Dermis blood vessel endothelial cell (primary cell): ENCODE data around the gene DYSF. TPM values are rescaled to one million over a fixed set of nuclear protein-coding genes. Genes with fewer than 3 reads are reported as not detected.

Experiments
- DNase-seq: peaks from one replicate; pipeline ENCODE4 v3.0.0; 2010
- total RNA-seq: library from RNA; depleted of rRNA; stranded (reverse); fragments of >200 nt; gene quantifications from 2 replicates; pipeline ENCODE4 v1.2.3, GENCODE V29; 2014

DYSF gene
- total RNA-seq, 1 donor from 2014 or later = 145 TPM

DNA sequence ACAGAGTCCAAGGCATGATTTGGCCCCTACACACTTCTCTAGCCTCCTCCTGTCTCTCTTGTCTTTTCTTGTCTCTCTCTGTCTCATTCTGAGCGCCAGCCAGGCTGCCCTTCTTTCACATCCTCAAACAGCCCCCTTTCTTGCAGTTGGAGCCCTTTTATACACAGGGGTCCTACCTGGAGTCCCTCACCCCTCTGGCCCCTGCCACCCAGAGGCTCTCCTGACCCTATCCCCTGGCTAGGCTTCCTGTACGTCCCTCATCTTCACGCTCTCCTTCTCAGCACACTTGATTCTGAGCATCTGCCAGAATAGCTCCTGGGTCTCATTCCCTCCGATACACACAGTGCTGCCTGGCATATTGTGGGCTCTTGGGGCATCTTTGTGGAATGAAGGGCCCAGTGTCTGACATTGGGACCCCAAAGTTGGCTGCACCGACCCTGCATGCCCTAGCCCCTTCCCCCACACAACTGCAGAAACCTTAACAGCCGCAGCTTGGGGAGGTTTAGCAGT is 261.9 kb downstream of the DYSF start:
- no peak for DNase-seq

- no peak for DNase-seq
Observed at GRCh38 chr2:71715951-71716696, 262.8 kb downstream of the DYSF start.

DNA sequence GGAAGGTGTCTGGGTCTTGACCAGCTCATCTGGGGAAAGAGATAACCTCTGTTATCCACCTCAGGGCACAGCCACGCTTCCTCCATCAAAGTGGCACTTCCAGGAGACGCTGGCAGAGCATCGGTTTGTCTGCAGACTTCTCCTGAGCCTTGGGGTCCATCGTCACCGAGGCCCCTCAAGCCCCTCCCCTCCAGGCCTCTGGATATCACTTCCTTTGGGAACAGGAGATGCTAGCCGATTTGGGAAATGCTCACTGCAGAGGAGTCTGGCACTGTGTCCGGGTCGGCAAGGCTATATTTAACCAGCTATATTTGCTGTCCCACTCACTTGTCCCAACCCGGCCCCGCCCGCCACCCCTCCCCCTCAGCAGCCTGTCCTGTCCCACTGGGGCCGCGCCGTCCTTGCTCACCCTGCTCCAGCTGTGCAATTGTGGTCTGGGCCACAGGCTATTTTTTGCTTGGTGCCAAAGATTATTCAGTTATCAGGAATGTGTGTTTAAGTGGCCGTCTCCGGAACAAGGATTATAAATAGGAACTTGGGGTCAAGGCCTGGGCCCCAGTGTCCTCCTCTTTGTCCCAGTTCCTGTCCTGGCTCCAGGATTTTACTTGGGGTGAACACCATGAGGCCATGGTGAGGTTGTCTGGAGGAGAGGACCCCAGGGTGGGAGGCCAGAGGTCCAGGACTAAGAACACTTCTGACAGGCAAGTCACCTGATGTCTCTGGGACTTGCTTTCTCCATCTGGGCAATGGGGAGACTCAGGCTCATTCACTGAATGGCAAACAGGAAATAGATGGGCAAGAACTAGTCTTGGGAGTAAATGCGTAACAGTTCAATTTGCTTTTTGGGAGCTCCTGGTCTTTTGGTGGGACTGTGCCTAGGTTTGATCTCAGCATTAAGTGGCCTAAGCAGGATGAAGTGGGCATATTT is 263.6 kb downstream of the DYSF start:
- peak; percentile 59 for DNase-seq

GRCh38 chr2:71718686-71719085 is 265.3 kb downstream of the DYSF start:
- DNase-seq = no peak

- DNase-seq = no peak
Observed at GRCh38 chr2:71719520-71720282, 266.3 kb downstream of the DYSF start.

DNA sequence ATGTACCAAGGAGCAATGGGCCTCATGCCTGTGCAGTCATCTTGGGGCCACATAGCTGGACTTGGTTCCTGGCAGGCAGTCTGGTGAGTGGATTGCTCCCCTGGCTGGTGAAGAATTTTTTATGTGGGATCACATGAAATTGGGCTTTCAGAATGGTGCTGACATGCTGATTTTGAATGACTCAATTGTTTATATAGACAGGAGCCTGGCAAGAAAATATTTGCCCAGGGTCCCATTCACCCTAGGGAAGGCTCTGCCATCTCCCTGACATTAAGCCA is 266.9 kb downstream of the DYSF start:
- no peak for DNase-seq

- no peak for DNase-seq
Observed at GRCh38 chr2:71720596-71721361, 267.4 kb downstream of the DYSF start.

GRCh38 chr2:71721362-71721665 is 268.0 kb downstream of the DYSF start:
- DNase-seq = no peak

DNA sequence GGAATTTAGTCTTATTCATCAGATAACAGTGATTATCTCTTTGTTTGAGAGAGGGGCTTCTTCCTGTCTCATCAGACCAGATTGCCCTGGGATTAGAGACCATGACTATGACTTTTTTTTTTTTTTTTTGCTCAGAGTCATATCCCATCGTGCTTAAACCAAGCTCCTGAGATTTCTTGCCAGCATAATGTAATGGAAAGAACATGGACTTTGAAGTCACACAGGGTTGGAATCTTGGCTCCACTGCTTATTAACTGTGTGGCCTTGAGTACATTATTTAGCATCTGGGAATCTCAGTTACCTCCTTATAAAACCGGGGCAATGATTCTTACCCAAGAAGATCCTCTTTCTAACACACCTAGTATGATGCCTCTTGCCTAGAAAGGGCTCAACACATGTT is 268.3 kb downstream of the DYSF start:
- DNase-seq = no peak

GRCh38 chr2:71722286-71722685 is 268.9 kb downstream of the DYSF start:
- no peak for DNase-seq

GRCh38 chr2:71724793-71725192 is 271.4 kb downstream of the DYSF start:
- no peak for DNase-seq

GRCh38 chr2:71725836-71726235 is 272.5 kb downstream of the DYSF start:
- no peak for DNase-seq

DNA sequence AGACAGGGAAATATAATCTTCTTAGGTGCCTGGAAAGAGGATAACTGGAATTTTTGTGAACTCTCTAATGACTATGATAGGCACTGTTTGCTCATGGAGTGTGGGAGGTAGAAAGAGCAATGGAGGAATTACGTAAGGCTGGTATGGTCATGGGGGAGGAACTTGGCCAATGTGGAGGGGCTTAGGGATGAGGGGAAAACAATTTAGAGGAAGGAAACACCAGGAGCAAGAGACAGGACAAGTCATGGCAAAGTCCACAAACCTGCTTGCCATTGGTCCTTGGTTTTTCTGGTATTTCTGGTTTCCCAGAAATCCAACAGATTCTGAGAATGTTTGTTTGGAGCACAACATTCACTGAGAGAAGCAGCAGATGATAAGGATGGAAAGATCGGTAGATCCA is 274.2 kb downstream of the DYSF start:
- DNase-seq = no peak

DNA sequence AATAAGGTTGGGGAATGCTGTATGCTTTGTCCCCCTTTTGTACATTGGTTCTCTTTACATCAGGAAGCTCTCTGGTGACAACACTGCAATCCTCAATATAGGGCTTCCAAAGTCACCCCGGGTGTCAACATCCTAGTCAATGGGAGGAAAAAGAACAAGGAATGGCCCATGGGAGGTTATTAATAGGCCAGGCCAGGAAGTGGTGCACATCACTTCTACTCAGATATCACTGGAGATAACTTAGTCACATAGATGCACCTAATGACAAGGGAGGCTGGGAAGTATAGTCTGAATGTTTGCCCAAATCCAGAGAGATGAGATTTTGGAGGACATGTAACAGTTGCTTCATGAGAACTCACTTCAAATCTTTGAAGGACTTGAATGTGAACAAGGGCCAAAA is 274.7 kb downstream of the DYSF start:
- no peak for DNase-seq

- no peak for DNase-seq
Observed at GRCh38 chr2:71730785-71731383, 277.5 kb downstream of the DYSF start.

DNA sequence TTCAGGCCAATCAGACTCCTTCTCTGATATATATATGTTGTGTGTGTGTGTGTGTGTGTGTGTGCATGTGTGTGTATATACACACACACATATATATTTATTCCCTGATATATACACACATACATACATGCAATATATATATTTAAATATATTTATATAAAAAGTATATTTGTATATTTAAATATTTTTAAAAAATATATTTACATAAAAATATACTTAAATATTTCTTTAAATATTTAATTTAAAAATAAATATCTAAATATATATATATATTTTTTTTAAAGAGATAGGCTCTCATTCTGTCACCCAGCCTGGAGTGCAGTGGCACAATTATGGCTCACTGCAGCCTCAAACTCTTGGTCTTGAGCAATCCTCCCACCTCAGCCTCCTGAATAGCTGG is 281.3 kb downstream of the DYSF start:
- no peak for DNase-seq

GRCh38 chr2:71735676-71736075 is 282.3 kb downstream of the DYSF start:
- no peak for DNase-seq

Other genes starting within 250 kb of the DYSF start
- gene PAIP2B, start 226.5 kb upstream of the DYSF start, total RNA-seq = 1.5 and 1.9 TPM in 2 replicates
- 128 and 163 TPM in 2 replicates for gene ZNF638, start 121.8 kb upstream of the DYSF start, total RNA-seq